CD4-positive, alpha-beta T cell (primary cell): Measurements from ENCODE around the gene MAML2. TPM values are rescaled to one million over a fixed set of nuclear protein-coding genes. Genes with fewer than 3 reads are reported as not detected.
A peak's percentile ranks its signal among the peaks of the same experiment; 100 is the strongest.

Experiments
- ATAC-seq: fragments of 200-7000 bp; cut with Tn5 transposase; one replicate; pipeline ENCODE4 v1.10.0; 2022; ENCODE audit warnings: mild to moderate bottlenecking; ENCODE audit not compliant: poor library complexity
- CTCF ChIA-PET: fragments of 350-600 bp; sonication (Branson Sonifier 250); formaldehyde crosslinking; loops from one replicate; lab custom pipeline; 2021; ENCODE audit warnings: antibody characterized with exemption, inconsistent platforms; lab: Charles Lee
- POLR2A ChIA-PET: fragments of 350-600 bp; sonication (Branson Sonifier 250); formaldehyde crosslinking; loops from one replicate; lab custom pipeline; 2021; ENCODE audit warnings: antibody characterized with exemption, inconsistent platforms; lab: Charles Lee
- DNase-seq, 14 experiments: peaks; one replicate each; pipeline ENCODE4 v3.0.0-alpha.2; 2013 to 2020; ENCODE audit warnings: mixed read lengths in 2 of 14
- H3K27ac ChIP-seq, 2 donors: one replicate each; pipeline versions ENCODE4 v1.5.1 to v1.7.0; 2013; ENCODE audit warnings: low read length in 2 of 2, low read depth in 1 of 2, mild to moderate bottlenecking in 1 of 2
- H3K27me3 ChIP-seq, 2 experiments: 1 replicate in 1 of 2; 2 replicates in 1 of 2; pipeline versions ENCODE4 v1.6.1 to v1.7.0; 2013; ENCODE audit warnings: low read length in 2 of 2, control low read depth in 1 of 2, mild to moderate bottlenecking in 1 of 2, moderate library complexity in 1 of 2; ENCODE audit not compliant: insufficient read depth in 2 of 2, control insufficient read depth in 1 of 2
- H3K36me3 ChIP-seq: one replicate; pipeline ENCODE4 v1.6.1; 2013; ENCODE audit warnings: low read length, control low read depth; ENCODE audit not compliant: insufficient read depth
- H3K4me1 ChIP-seq: one replicate; pipeline ENCODE4 v1.6.1; 2013; ENCODE audit warnings: low read length, control low read depth; ENCODE audit not compliant: insufficient read depth
- H3K4me3 ChIP-seq: one replicate; pipeline ENCODE4 v1.5.1; 2013; ENCODE audit warnings: mild to moderate bottlenecking, low read length, moderate library complexity
- H3K9me3 ChIP-seq, 2 experiments: 1 replicate in 1 of 2; 2 replicates in 1 of 2; pipeline versions ENCODE4 v1.6.1 to v1.7.0; 2013; ENCODE audit warnings: low read length in 2 of 2, mild to moderate bottlenecking in 2 of 2, control low read depth in 1 of 2, moderate library complexity in 1 of 2; ENCODE audit not compliant: control insufficient read depth in 1 of 2, insufficient read depth in 1 of 2
- H3K27ac Mint-ChIP-seq: one replicate; pipeline ENCODE4 v1.8.0; 2020; ENCODE audit warnings: mixed read lengths
- H3K27me3 Mint-ChIP-seq: one replicate; pipeline ENCODE4 v1.8.0; 2021; ENCODE audit warnings: mixed read lengths
- H3K36me3 Mint-ChIP-seq: one replicate; pipeline ENCODE4 v1.8.0; 2021; ENCODE audit warnings: low read depth, mixed read lengths
- H3K4me1 Mint-ChIP-seq: one replicate; pipeline ENCODE4 v1.8.0; 2021; ENCODE audit warnings: low read depth, mixed read lengths
- H3K4me3 Mint-ChIP-seq: one replicate; pipeline ENCODE4 v1.8.0; 2020; ENCODE audit warnings: mild to moderate bottlenecking, mixed read lengths
- H3K9me3 Mint-ChIP-seq: one replicate; pipeline ENCODE4 v1.8.0; 2020; ENCODE audit warnings: mixed read lengths
- intact Hi-C, 2 experiments: fragments of 100-400 bp; cut with DNase I in 1 of 2; cut with micrococcal nuclease in 1 of 2; formaldehyde crosslinking; loops; one replicate each; pipeline versions ENCODE4 v1.15.1 to v1.9.0; 2023 to 2025; cut with DNase I, micrococcal nuclease
- total RNA-seq, 174 experiments: library from RNA in 2 of 174; stranded (reverse) in 2 of 174; gene quantifications; one replicate each; pipeline ENCODE4 v1.2.3 and lab custom pipeline; 2021 to 2026
- TF ChIP-seq, protein P1 (sequence below): fragments of 200-600 bp; IDR thresholded peaks from one replicate; pipeline ENCODE4 v1.8.0; 2022; ENCODE audit warnings: antibody characterized with exemption, mild to moderate bottlenecking

The MAML2 gene
- total RNA-seq, 2 experiments from 2014 or later = 58.8 to 59.8 TPM

DNA sequence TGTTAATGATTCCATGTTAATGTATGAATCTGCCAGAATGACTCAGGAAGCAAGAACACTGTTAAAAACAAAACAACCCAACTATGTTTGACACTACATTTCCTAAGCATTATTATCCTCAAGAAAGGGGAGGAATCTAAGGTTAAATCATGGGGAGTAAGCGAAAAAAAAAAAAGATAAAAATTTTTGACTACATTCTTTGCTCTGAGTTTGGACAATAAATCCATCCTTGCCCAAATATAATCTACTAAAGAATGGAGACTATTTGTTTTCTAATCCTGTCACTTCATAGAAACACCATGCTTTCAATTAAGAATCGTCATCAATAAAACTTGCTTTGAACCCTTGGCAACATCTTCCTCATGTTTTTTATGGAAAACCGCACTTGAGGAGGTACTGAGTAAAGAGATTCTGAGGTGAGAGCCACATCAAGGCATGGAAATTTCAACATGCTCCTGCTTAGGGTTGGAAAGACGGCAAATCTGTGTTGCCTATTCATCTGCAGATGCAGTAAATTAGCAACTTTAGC lies 9.7 kb downstream of the MAML2 start:
- CTCF ChIA-PET = interaction anchor here (0.7 kb wide), 1 partner anchor 171 kb away, joined by 4 read pairs; no protein-coding TSS in a partner anchor

GRCh38 chr11:96332126-96332771 lies 10.7 kb downstream of the MAML2 start:
- CTCF ChIA-PET = interaction anchor here (2.4 kb wide), 1 partner anchor 11 kb away, joined by 7 read pairs; the partner anchor contains the start of gene MAML2
- POLR2A ChIA-PET = interaction anchor here (0.6 to 1.8 kb wide), 6 partner anchors 8 to 479 kb away, joined by 3 to 8 read pairs (median 3); partner anchors contain the start of gene MAML2
- Mint-ChIP-seq H3K36me3 (peaks cover 64% of the 10 kb centered on the region), H3K9me3 (no peaks in the 10 kb centered on the region), H3K4me3 (peak overlapping the region; percentile 49), H3K4me1 (peaks cover 85% of the 10 kb centered on the region), H3K27me3 (no peaks in the 10 kb centered on the region), H3K27ac (peak overlapping the region; percentile 58)
- TF ChIP-seq, protein P1, sequence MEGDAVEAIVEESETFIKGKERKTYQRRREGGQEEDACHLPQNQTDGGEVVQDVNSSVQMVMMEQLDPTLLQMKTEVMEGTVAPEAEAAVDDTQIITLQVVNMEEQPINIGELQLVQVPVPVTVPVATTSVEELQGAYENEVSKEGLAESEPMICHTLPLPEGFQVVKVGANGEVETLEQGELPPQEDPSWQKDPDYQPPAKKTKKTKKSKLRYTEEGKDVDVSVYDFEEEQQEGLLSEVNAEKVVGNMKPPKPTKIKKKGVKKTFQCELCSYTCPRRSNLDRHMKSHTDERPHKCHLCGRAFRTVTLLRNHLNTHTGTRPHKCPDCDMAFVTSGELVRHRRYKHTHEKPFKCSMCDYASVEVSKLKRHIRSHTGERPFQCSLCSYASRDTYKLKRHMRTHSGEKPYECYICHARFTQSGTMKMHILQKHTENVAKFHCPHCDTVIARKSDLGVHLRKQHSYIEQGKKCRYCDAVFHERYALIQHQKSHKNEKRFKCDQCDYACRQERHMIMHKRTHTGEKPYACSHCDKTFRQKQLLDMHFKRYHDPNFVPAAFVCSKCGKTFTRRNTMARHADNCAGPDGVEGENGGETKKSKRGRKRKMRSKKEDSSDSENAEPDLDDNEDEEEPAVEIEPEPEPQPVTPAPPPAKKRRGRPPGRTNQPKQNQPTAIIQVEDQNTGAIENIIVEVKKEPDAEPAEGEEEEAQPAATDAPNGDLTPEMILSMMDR = no peak
- intact Hi-C loops = loop anchor here in 1 of 2 experiments (5.0 kb wide), 1 partner anchor 80 kb away; no protein-coding TSS in a partner anchor
- Histone ChIP-seq H3K4me1 (peaks cover 21% of the 10 kb centered on the region), H3K36me3 (peaks cover 19% of the 10 kb centered on the region), H3K27ac (no peak overlapping the region), H3K9me3 (no peaks in the 10 kb centered on the region), H3K4me3 (no peak overlapping the region), H3K27me3 (no peaks in the 10 kb centered on the region)
- ATAC-seq (no peak), DNase-seq (no peak)

More for the DNA sequence above, 9.7 kb downstream of the MAML2 start:
- H3K9me3 Mint-ChIP-seq = no peaks in the 10 kb centered on the region
- peaks cover 74% of the 10 kb centered on the region for H3K36me3 Mint-ChIP-seq
- TF ChIP-seq, protein P1 = no peak
- DNase-seq (no peak), ATAC-seq (no peak)
- intact Hi-C loops = loop anchor here in 1 of 2 experiments (5.0 kb wide), 1 partner anchor 81 kb away; no protein-coding TSS in a partner anchor
- Histone ChIP-seq H3K27ac (no peak overlapping the region), H3K27me3 (no peaks in the 10 kb centered on the region), H3K9me3 (no peaks in the 10 kb centered on the region), H3K4me3 (no peak overlapping the region), H3K4me1 (peaks cover 27% of the 10 kb centered on the region), H3K36me3 (peaks cover 19% of the 10 kb centered on the region)
- no peaks in the 10 kb centered on the region for H3K27me3 Mint-ChIP-seq
- peak overlapping the region; percentile 49 for H3K4me3 Mint-ChIP-seq
- peaks cover 94% of the 10 kb centered on the region for H3K4me1 Mint-ChIP-seq
- POLR2A ChIA-PET = interaction anchor here (0.6 to 1.8 kb wide), 3 partner anchors 8 to 1104 kb away, joined by 3 to 8 read pairs (median 3); no protein-coding TSS in a partner anchor
- H3K27ac Mint-ChIP-seq = peak overlapping the region; percentile 58

DNA sequence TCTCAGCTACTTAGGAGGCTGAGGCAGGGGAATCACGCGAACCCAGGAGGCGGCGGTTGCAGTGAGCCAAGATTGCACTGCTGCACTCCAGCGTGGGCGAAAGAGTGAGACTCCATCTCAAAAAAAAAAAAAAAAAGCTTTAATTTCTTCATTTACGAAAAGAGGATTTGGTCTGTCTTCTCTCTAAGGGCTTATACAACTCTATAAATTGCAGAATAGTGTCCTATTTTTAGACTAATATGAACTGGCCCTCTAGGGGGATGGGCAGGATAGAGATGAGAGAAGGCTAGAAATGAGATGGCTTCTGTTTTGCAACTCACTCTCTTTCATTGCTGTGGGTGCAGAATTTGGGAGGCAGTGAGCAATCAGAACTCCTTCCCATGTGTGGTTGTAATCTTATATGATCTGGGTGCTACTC lies 11.3 kb downstream of the MAML2 start:
- Mint-ChIP-seq H3K27ac (peak overlapping the region; percentile 58), H3K9me3 (no peaks in the 10 kb centered on the region), H3K27me3 (no peaks in the 10 kb centered on the region), H3K4me3 (peak overlapping the region; percentile 49), H3K4me1 (peaks cover 85% of the 10 kb centered on the region), H3K36me3 (peaks cover 66% of the 10 kb centered on the region)
- no peak for DNase-seq
- H3K9me3 ChIP-seq = no peaks in the 10 kb centered on the region
- no peak for ATAC-seq
- H3K4me1 ChIP-seq = peaks cover 21% of the 10 kb centered on the region
- intact Hi-C loops = loop anchor here in 1 of 2 experiments (5.0 kb wide), 1 partner anchor 79 kb away; no protein-coding TSS in a partner anchor
- H3K27me3 ChIP-seq = no peaks in the 10 kb centered on the region
- TF ChIP-seq, protein P1 = no peak
- peaks cover 19% of the 10 kb centered on the region for H3K36me3 ChIP-seq
- no peak overlapping the region for H3K4me3 ChIP-seq
- CTCF ChIA-PET = interaction anchor here (2.4 kb wide), 1 partner anchor 12 kb away, joined by 7 read pairs; the partner anchor contains the start of gene MAML2
- H3K27ac ChIP-seq = no peak overlapping the region
- POLR2A ChIA-PET = interaction anchor here (1.8 kb wide), 1 partner anchor 89 kb away, joined by 8 read pairs; no protein-coding TSS in a partner anchor
